ENCODE measurements around the gene FAM9C.

GRCh38 chrX:13084611-13085010, 40.2 kb upstream of the FAM9C start:
- TF ChIP-seq CTCF (IDR thresholded peaks at IDR 0.05) (no peak), EP300 (IDR thresholded peaks at IDR 0.05) (no peak), POLR2A (IDR thresholded peaks at IDR 0.05) (no peak)
